ENCODE data around the gene MRPL37.

The MRPL37 gene

DNA sequence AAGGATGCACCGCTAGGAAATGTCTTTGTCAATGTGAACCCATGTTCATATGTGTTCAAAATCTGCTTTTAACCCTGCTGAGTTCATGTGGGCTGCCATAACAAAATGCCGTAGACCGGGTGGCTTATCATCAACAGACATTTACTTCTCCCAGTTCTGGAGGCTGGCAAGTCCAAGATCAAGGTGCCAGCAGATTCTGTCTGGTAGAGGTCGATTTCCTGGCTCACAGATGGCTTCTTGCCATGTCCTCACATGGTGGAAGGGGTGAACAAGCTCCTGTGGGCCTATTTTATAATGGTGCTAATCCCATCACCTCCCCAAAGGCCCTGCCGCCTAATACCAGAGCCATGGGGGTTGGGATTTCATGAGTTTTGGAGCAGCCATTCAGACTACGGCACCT lies 42.6 kb upstream of the MRPL37 start:
- DNase-seq (ENCODE audit: low read depth), result no peak
- TF ChIP-seq, protein P1, sequence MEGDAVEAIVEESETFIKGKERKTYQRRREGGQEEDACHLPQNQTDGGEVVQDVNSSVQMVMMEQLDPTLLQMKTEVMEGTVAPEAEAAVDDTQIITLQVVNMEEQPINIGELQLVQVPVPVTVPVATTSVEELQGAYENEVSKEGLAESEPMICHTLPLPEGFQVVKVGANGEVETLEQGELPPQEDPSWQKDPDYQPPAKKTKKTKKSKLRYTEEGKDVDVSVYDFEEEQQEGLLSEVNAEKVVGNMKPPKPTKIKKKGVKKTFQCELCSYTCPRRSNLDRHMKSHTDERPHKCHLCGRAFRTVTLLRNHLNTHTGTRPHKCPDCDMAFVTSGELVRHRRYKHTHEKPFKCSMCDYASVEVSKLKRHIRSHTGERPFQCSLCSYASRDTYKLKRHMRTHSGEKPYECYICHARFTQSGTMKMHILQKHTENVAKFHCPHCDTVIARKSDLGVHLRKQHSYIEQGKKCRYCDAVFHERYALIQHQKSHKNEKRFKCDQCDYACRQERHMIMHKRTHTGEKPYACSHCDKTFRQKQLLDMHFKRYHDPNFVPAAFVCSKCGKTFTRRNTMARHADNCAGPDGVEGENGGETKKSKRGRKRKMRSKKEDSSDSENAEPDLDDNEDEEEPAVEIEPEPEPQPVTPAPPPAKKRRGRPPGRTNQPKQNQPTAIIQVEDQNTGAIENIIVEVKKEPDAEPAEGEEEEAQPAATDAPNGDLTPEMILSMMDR (IDR thresholded peaks at IDR 0.05; ENCODE audit: low read depth, low read length, missing control alignments), result no peak
- H3K4me3 ChIP-seq (ENCODE audit: low read depth, low read length), result no peak overlapping the region

DNA sequence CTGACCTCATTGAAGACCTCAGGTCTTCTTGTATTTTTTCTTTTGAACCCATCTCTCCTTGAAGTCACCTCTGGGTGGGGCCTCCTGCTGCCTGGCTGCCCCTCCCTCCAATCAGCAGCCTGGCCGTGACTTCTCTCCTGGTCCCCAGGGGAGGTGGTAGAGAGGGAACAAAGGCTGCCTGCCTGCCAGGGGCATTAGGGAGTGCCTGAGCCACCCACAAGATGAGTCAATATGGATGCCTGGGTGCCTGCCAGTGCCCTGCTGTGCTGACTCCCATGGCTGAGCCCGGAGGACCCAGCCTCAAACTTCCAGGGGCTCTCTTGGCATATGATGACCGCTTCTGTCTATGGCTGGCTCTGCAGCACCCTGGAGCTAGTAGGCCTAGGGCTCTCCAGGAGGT lies 41.9 kb upstream of the MRPL37 start:
- no peak overlapping the region for H3K4me3 ChIP-seq (ENCODE audit: low read depth, low read length)
- no peak for DNase-seq (ENCODE audit: low read depth)
- TF ChIP-seq, protein P1 (IDR thresholded peaks at IDR 0.05; ENCODE audit: low read depth, low read length, missing control alignments), result no peak

- H3K4me3 ChIP-seq (ENCODE audit: low read depth, low read length), result no peak overlapping the region
- DNase-seq (ENCODE audit: low read depth), result no peak
- TF ChIP-seq, protein P1 (IDR thresholded peaks at IDR 0.05; ENCODE audit: low read depth, low read length, missing control alignments), result no peak
Measured at GRCh38 chr1:54159733-54160316, 40.1 kb upstream of the MRPL37 start.

DNA sequence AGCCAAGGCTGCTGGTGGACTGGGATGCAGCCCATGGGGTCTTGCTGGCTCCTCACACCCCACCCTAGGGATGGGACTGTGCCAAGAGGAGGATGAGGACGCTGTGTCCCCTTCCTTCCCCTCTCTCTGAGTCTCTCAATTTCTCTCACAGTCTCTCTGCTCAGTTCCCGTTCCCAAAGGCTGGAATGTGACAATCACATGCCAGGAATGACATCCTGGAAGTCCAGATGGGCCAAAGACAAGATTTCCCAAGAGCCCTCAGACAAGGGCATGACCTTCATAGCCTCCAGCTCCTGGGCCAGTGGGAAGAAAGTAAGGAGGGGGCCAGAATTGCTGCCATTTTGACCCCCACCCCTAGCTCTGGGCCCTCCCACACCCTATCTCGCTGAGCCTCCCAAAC lies 39.6 kb upstream of the MRPL37 start:
- H3K4me3 ChIP-seq (ENCODE audit: low read depth, low read length), result no peak overlapping the region
- no peak for DNase-seq (ENCODE audit: low read depth)
- TF ChIP-seq, protein P1 (IDR thresholded peaks at IDR 0.05; ENCODE audit: low read depth, low read length, missing control alignments), result no peak

- H3K4me3 ChIP-seq (ENCODE audit: low read depth, low read length), result no peak overlapping the region
- DNase-seq (ENCODE audit: low read depth), result no peak
- TF ChIP-seq, protein P1 (IDR thresholded peaks at IDR 0.05; ENCODE audit: low read depth, low read length, missing control alignments), result no peak
Measured at GRCh38 chr1:54161495-54162168, 38.3 kb upstream of the MRPL37 start.

DNA sequence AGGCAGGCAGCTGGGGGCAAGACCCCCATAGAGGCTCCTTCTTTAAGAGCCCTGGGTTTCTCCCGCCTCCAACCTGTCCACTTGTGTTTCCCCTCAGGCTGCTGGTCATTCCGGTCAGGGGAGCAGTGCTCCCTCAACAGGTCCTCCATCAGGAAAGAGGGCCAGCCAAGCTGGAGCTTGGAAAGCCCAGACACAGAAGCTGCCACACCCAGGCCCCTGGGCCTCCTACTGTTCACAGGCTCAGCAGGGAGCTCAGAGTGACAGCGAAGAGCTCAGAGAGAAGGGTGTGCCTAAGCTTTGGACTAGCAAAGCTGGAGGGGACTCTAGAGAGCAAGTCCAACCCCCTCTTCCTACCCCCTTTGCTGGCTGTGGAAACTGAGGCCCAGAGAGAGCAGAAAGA lies 36.9 kb upstream of the MRPL37 start:
- no peak for DNase-seq (ENCODE audit: low read depth)
- TF ChIP-seq, protein P1 (IDR thresholded peaks at IDR 0.05; ENCODE audit: low read depth, low read length, missing control alignments), result no peak
- H3K4me3 ChIP-seq (ENCODE audit: low read depth, low read length), result no peak overlapping the region

- DNase-seq (ENCODE audit: low read depth), result no peak
- TF ChIP-seq, protein P1 (IDR thresholded peaks at IDR 0.05; ENCODE audit: low read depth, low read length, missing control alignments), result no peak
- no peak overlapping the region for H3K4me3 ChIP-seq (ENCODE audit: low read depth, low read length)
Measured at GRCh38 chr1:54163573-54163972, 36.4 kb upstream of the MRPL37 start.
